ENCODE data around the gene ACBD6.

The ACBD6 gene

GRCh38 chr1:180498594-180498993, 3.8 kb downstream of the ACBD6 start:
- H3K4me3 ChIP-seq (ENCODE audit: low read depth, low read length) = no peak overlapping the region
- TF ChIP-seq, protein P1, sequence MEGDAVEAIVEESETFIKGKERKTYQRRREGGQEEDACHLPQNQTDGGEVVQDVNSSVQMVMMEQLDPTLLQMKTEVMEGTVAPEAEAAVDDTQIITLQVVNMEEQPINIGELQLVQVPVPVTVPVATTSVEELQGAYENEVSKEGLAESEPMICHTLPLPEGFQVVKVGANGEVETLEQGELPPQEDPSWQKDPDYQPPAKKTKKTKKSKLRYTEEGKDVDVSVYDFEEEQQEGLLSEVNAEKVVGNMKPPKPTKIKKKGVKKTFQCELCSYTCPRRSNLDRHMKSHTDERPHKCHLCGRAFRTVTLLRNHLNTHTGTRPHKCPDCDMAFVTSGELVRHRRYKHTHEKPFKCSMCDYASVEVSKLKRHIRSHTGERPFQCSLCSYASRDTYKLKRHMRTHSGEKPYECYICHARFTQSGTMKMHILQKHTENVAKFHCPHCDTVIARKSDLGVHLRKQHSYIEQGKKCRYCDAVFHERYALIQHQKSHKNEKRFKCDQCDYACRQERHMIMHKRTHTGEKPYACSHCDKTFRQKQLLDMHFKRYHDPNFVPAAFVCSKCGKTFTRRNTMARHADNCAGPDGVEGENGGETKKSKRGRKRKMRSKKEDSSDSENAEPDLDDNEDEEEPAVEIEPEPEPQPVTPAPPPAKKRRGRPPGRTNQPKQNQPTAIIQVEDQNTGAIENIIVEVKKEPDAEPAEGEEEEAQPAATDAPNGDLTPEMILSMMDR (IDR thresholded peaks at IDR 0.05; ENCODE audit: low read depth, low read length) = no peak
- in situ Hi-C loops (cut with HindIII; ENCODE audit: low sequenced_read_pairs) = no loop called here
- DNase-seq (ENCODE audit: low read depth, low spot score) = no peak

DNA sequence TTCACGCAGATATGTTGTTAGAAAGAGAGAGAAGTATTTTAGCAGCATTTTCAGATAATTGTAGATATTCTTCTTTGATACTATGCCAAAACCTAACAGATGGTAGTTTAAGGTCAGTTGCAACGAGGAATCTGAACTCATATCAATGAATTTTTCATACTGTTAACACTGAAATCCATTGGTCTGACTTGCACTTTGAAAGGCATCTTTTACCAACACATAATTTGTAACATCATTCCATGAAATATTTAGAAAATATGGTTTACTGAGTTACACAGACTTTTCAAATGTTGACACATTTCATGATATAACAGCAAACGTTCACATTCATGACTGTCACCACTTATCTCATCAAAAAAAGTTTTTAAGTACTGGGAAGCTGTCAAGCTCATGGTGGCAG, 4.6 kb downstream of the ACBD6 start:
- no peak overlapping the region for H3K4me3 ChIP-seq (ENCODE audit: low read depth, low read length)
- in situ Hi-C loops (cut with HindIII; ENCODE audit: low sequenced_read_pairs) = no loop called here
- DNase-seq (ENCODE audit: low read depth, low spot score) = no peak
- TF ChIP-seq, protein P1 (IDR thresholded peaks at IDR 0.05; ENCODE audit: low read depth, low read length) = no peak

- no peak overlapping the region for H3K4me3 ChIP-seq (ENCODE audit: low read depth, low read length)
- in situ Hi-C loops (cut with HindIII; ENCODE audit: low sequenced_read_pairs) = no loop called here
- TF ChIP-seq, protein P1 (IDR thresholded peaks at IDR 0.05; ENCODE audit: low read depth, low read length) = no peak
- no peak for DNase-seq (ENCODE audit: low read depth, low spot score)
These were observed 8.0 kb downstream of the ACBD6 start for GRCh38 chr1:180494370-180494769.

DNA sequence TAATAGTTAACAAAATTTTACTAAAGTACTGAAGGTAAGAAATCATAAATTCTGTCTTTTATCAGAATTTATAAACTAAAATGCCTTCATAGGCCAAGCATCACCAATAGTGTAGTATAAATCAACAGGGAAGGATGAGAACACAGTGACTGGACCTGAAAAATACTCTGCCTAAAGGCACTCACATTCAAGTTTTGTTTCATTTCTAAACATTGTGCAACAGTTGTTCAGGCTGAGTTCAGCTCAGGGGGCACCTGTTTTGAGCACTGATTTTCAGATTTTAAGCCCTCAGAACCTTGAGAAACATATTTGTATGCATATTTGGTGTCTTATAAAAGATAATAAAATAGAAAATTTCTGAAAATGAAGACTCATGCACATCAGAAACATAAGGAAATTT, 12.4 kb downstream of the ACBD6 start:
- no peak overlapping the region for H3K4me3 ChIP-seq (ENCODE audit: low read depth, low read length)
- in situ Hi-C loops (cut with HindIII; ENCODE audit: low sequenced_read_pairs) = no loop called here
- TF ChIP-seq, protein P1 (IDR thresholded peaks at IDR 0.05; ENCODE audit: low read depth, low read length) = no peak
- DNase-seq (ENCODE audit: low read depth, low spot score) = no peak

DNA sequence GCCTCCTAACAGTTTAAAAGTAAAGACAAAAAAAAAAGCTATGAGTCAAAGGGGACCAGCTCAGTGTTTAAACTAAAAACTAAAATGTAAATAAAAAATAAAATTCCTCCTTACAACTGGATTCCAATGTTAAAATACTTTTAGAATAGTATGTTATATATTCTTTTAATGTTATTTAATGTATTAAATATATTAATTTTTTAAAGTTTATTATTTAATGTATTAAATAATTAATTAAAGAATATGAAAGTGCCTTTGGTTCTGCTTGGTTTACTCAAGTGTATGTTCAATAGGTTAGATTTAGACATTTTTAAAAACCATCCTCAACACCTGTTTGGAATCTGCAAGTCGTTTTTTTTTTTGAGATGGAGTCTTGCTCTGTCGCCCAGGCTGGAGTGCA, 13.1 kb downstream of the ACBD6 start:
- TF ChIP-seq, protein P1 (IDR thresholded peaks at IDR 0.05; ENCODE audit: low read depth, low read length) = no peak
- DNase-seq (ENCODE audit: low read depth, low spot score) = no peak
- in situ Hi-C loops (cut with HindIII; ENCODE audit: low sequenced_read_pairs) = no loop called here
- H3K4me3 ChIP-seq (ENCODE audit: low read depth, low read length) = no peak overlapping the region

DNA sequence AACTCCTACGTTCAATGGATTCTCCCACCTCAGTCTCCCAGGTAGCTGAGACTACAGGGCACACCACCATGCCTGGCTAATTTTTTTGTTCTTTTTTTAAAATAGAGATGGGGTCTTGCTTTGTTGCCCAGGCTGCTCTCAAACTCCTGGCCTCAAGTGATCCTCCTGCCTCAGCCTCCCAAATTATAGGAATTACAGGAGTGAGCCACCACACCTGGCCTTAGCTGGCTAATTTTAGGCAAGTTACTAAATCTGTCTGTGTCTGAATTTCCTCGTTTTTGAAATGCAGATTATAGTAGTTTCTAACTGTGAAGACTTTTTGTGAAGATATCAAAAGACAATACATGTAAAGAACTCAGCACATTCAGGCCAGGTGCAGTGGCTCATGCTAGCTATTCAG, 13.7 kb downstream of the ACBD6 start:
- no peak overlapping the region for H3K4me3 ChIP-seq (ENCODE audit: low read depth, low read length)
- TF ChIP-seq, protein P1 (IDR thresholded peaks at IDR 0.05; ENCODE audit: low read depth, low read length) = no peak
- in situ Hi-C loops (cut with HindIII; ENCODE audit: low sequenced_read_pairs) = no loop called here
- no peak for DNase-seq (ENCODE audit: low read depth, low spot score)

DNA sequence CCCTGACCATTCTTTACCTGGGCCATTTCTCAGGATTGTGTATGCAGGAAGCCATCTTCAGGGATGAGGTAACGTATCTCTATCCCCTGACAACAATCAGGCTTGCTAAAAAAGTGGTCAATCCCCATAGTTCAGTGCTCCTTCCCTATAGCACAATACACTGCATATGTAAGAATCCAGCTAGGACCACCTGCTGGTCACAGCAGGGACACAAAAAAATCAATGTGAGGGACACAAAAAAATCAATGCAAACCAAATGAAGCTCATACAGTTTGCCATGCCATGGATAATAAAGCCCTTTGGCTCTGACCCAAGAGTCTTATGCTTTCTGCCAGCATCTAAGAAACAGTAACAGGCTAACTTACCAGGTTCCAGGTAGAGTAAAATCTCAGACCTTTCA, 16.3 kb downstream of the ACBD6 start:
- TF ChIP-seq, protein P1 (IDR thresholded peaks at IDR 0.05; ENCODE audit: low read depth, low read length) = no peak
- H3K4me3 ChIP-seq (ENCODE audit: low read depth, low read length) = no peak overlapping the region
- in situ Hi-C loops (cut with HindIII; ENCODE audit: low sequenced_read_pairs) = no loop called here
- no peak for DNase-seq (ENCODE audit: low read depth, low spot score)

Measured in astrocyte of the spinal cord (primary cell).